HEK293T (cell line): ENCODE measurements around the gene SMC6.

Source experiments
- CTCF ChIA-PET: fragments of 350-600 bp; formaldehyde crosslinking; extraction: SDS; loops from one replicate; lab custom pipeline; 2021; ENCODE audit warnings: antibody characterized with exemption, inconsistent platforms; lab: Yijun Ruan, JAX
- POLR2A ChIA-PET: fragments of 350-600 bp; formaldehyde crosslinking; extraction: SDS; loops from one replicate; lab custom pipeline; 2020; ENCODE audit warnings: antibody characterized with exemption, inconsistent platforms; lab: Yijun Ruan, JAX
- DNase-seq: peaks from one replicate; pipeline ENCODE4 v3.0.0; 2012; ENCODE audit warnings: mixed read lengths; ENCODE audit errors: extremely low spot score
- ARNT ChIP-seq: fragments of 450-650 bp; IDR thresholded peaks from 2 replicates; pipeline ENCODE4 v1.6.1; 2017; ENCODE audit warnings: mild to moderate bottlenecking
- BHLHE40 ChIP-seq: fragments of 450-650 bp; IDR thresholded peaks from 2 replicates; pipeline ENCODE4 v1.6.1; 2016; ENCODE audit warnings: mild to moderate bottlenecking, moderate library complexity, borderline replicate concordance
- CTBP1 ChIP-seq: fragments of 450-650 bp; IDR thresholded peaks from 2 replicates; pipeline ENCODE4 v1.6.1; 2016; ENCODE audit warnings: borderline replicate concordance
- ELF4 ChIP-seq: fragments of 450-650 bp; IDR thresholded peaks from 2 replicates; pipeline ENCODE4 v1.6.1; 2017; ENCODE audit warnings: antibody characterized with exemption
- FOXA1 ChIP-seq: fragments of 450-650 bp; IDR thresholded peaks from 2 replicates; pipeline ENCODE4 v1.6.1; 2016; ENCODE audit warnings: mild to moderate bottlenecking
- FOXK2 ChIP-seq: fragments of 450-650 bp; IDR thresholded peaks from 2 replicates; pipeline ENCODE4 v1.6.1; 2016; ENCODE audit warnings: mild to moderate bottlenecking
- FOXM1 ChIP-seq: fragments of 450-650 bp; IDR thresholded peaks from 2 replicates; pipeline ENCODE4 v1.6.1; 2017; ENCODE audit warnings: mild to moderate bottlenecking, borderline replicate concordance
- HDGF ChIP-seq: fragments of 450-650 bp; IDR thresholded peaks from 2 replicates; pipeline ENCODE4 v1.6.1; 2017; ENCODE audit warnings: antibody characterized with exemption, borderline replicate concordance
- L3MBTL2 ChIP-seq: fragments of 450-650 bp; conservative IDR thresholded peaks from 2 replicates; pipeline ENCODE4 v1.6.1; 2016; ENCODE audit warnings: mild to moderate bottlenecking
- LEF1 ChIP-seq: fragments of 450-650 bp; IDR thresholded peaks from 2 replicates; pipeline ENCODE4 v1.6.1; 2017; ENCODE audit warnings: mild to moderate bottlenecking, borderline replicate concordance
- NFRKB ChIP-seq: fragments of 450-650 bp; IDR thresholded peaks from 2 replicates; pipeline ENCODE4 v1.6.1; 2016; ENCODE audit warnings: mild to moderate bottlenecking, moderate library complexity
- PKNOX1 ChIP-seq: fragments of 450-650 bp; IDR thresholded peaks from 2 replicates; pipeline ENCODE4 v1.6.1; 2016
- SP1 ChIP-seq: fragments of 450-650 bp; IDR thresholded peaks from 2 replicates; pipeline ENCODE4 v1.6.1; 2017
- SUZ12 ChIP-seq: fragments of 450-650 bp; IDR thresholded peaks from 2 replicates; pipeline ENCODE4 v1.6.1; 2016; ENCODE audit warnings: mild to moderate bottlenecking
- TARDBP ChIP-seq: fragments of 450-650 bp; IDR thresholded peaks from 2 replicates; pipeline ENCODE4 v1.6.1; 2016
- ZNF384 ChIP-seq: fragments of 450-650 bp; IDR thresholded peaks from 2 replicates; pipeline ENCODE4 v1.6.1; 2016

The SMC6 gene

GRCh38 chr2:17793296-17793695 is 39.7 kb upstream of the SMC6 start:
- CTCF ChIA-PET = no interaction called here

GRCh38 chr2:17792515-17792914 is 38.9 kb upstream of the SMC6 start:
- POLR2A ChIA-PET = no interaction called here
- TF ChIP-seq LEF1 (no peak), SUZ12 (no peak), FOXM1 (no peak), FOXK2 (no peak), ARNT (no peak), FOXA1 (no peak), NFRKB (no peak), L3MBTL2 (no peak), ELF4 (no peak), SP1 (no peak)
- no peak for DNase-seq
- CTCF ChIA-PET = no interaction called here

More at GRCh38 chr2:17793296-17793695, 39.7 kb upstream of the SMC6 start:
- POLR2A ChIA-PET = no interaction called here
- DNase-seq = no peak
- TF ChIP-seq ELF4 = no peak
- no peak for TF ChIP-seq NFRKB
- TF ChIP-seq ZNF384 = no peak
- no peak for TF ChIP-seq FOXM1
- TF ChIP-seq FOXA1 = no peak
- no peak for TF ChIP-seq TARDBP
- TF ChIP-seq HDGF = no peak
- TF ChIP-seq BHLHE40 = no peak
- no peak for TF ChIP-seq ARNT
- no peak for TF ChIP-seq SUZ12
- TF ChIP-seq FOXK2 = no peak
- TF ChIP-seq L3MBTL2 = no peak
- no peak for TF ChIP-seq SP1
- TF ChIP-seq LEF1 = no peak
- no peak for TF ChIP-seq PKNOX1
- TF ChIP-seq CTBP1 = no peak

GRCh38 chr2:17791817-17792130 is 38.2 kb upstream of the SMC6 start:
- DNase-seq = no peak
- ChIA-PET CTCF (no interaction called here), POLR2A (no interaction called here)
- TF ChIP-seq ELF4 = no peak
- TF ChIP-seq BHLHE40 = no peak
- no peak for TF ChIP-seq L3MBTL2
- no peak for TF ChIP-seq ARNT
- no peak for TF ChIP-seq FOXK2
- TF ChIP-seq FOXM1 = no peak
- TF ChIP-seq HDGF = no peak
- no peak for TF ChIP-seq PKNOX1
- no peak for TF ChIP-seq FOXA1
- TF ChIP-seq ZNF384 = no peak
- no peak for TF ChIP-seq CTBP1
- no peak for TF ChIP-seq TARDBP
- no peak for TF ChIP-seq SP1

GRCh38 chr2:17791121-17791816 is 37.7 kb upstream of the SMC6 start:
- no peak for TF ChIP-seq CTBP1
- TF ChIP-seq TARDBP = no peak
- TF ChIP-seq FOXM1 = no peak
- TF ChIP-seq SUZ12 = no peak
- TF ChIP-seq HDGF = no peak
- no peak for TF ChIP-seq PKNOX1
- TF ChIP-seq NFRKB = no peak
- no peak for TF ChIP-seq ELF4
- DNase-seq = no peak
- ChIA-PET CTCF (no interaction called here), POLR2A (no interaction called here)

- DNase-seq = no peak
- ChIA-PET POLR2A (no interaction called here), CTCF (no interaction called here)
- TF ChIP-seq ELF4 (no peak), ZNF384 (no peak), L3MBTL2 (no peak), FOXM1 (no peak), HDGF (no peak), NFRKB (no peak), PKNOX1 (no peak), TARDBP (no peak), CTBP1 (no peak), ARNT (no peak), FOXK2 (no peak), LEF1 (no peak), BHLHE40 (no peak), FOXA1 (no peak), SP1 (no peak), SUZ12 (no peak)
These were observed 36.9 kb upstream of the SMC6 start for GRCh38 chr2:17790536-17790935.

GRCh38 chr2:17788773-17789172 is 35.2 kb upstream of the SMC6 start:
- DNase-seq = no peak
- CTCF ChIA-PET = no interaction called here
- TF ChIP-seq NFRKB (no peak), CTBP1 (no peak), ELF4 (no peak), ARNT (no peak), SP1 (no peak), HDGF (no peak), LEF1 (no peak)
- POLR2A ChIA-PET = no interaction called here
